Activated CD8-positive, alpha-beta T cell treated with anti-CD3 and anti-CD28 coated beads for 36 hours (primary cell): Measurements from ENCODE around the gene ADRA2C. TPM values are rescaled to one million over a fixed set of nuclear protein-coding genes. Genes with fewer than 3 reads are reported as not detected.

Experiments used
- ATAC-seq: fragments of 200-7000 bp; cut with Tn5 transposase; one replicate; pipeline ENCODE4 v1.10.0; 2021; ENCODE audit warnings: mild to moderate bottlenecking, moderate library complexity
- CTCF ChIA-PET: fragments of 350-600 bp; sonication (Branson Sonifier 250); formaldehyde crosslinking; loops from one replicate; lab custom pipeline; 2021; ENCODE audit warnings: antibody characterized with exemption; lab: Charles Lee
- POLR2A ChIA-PET: fragments of 350-600 bp; sonication (Branson Sonifier 250); formaldehyde crosslinking; loops from one replicate; lab custom pipeline; 2021; ENCODE audit warnings: antibody characterized with exemption; lab: Charles Lee
- DNase-seq: peaks from one replicate; pipeline ENCODE4 v3.0.0-alpha.2; 2020
- H3K27ac Mint-ChIP-seq: one replicate; pipeline ENCODE4 v1.8.0; 2021; ENCODE audit warnings: mild to moderate bottlenecking, mixed read lengths
- H3K27me3 Mint-ChIP-seq: one replicate; pipeline ENCODE4 v1.8.0; 2021; ENCODE audit warnings: mixed read lengths
- H3K36me3 Mint-ChIP-seq: one replicate; pipeline ENCODE4 v1.8.0; 2021; ENCODE audit warnings: low read depth, mixed read lengths
- H3K4me1 Mint-ChIP-seq: one replicate; pipeline ENCODE4 v1.8.0; 2021; ENCODE audit warnings: low read depth, mixed read lengths
- H3K4me3 Mint-ChIP-seq: one replicate; pipeline ENCODE4 v1.8.0; 2021; ENCODE audit warnings: mild to moderate bottlenecking, moderate library complexity, mixed read lengths
- H3K9me3 Mint-ChIP-seq: one replicate; pipeline ENCODE4 v1.8.0; 2021; ENCODE audit warnings: mixed read lengths
- intact Hi-C: fragments of 100-400 bp; cut with micrococcal nuclease; formaldehyde crosslinking; loops from one replicate; pipeline ENCODE4 v1.10.0; 2022
- total RNA-seq, 2 experiments: library from RNA; stranded (reverse); gene quantifications; one replicate each; pipeline ENCODE4 v1.2.3, GENCODE V29; 2021
- TF ChIP-seq, protein P1 (sequence below): fragments of 200-600 bp; IDR thresholded peaks from one replicate; pipeline ENCODE4 v1.8.0; 2022; ENCODE audit warnings: antibody characterized with exemption, mild to moderate bottlenecking

ADRA2C gene
- total RNA-seq, 2 experiments from 2014 or later, result 0.27 TPM; not detected in 1

DNA sequence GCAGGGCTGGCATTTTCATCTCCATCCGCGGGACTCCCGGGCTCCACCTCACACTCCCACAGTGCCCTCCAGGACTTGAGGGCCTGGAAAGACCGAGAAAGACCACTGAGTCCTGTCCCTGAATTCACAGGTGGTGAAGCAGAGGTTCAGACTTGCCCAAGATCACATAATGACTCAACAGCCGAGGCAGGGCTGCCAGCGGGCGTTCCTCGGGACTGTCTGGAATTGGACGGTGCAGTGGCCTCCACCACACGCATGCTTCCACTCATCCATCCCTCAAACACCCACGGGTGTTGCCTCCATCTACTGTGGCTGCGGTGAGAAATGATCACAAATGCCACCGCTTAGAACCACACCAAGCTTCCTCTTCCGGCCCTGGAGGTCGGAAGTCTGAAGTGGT is 6.9 kb upstream of the ADRA2C start:
- Mint-ChIP-seq H3K4me1 (peaks cover 2% of the 10 kb centered on the region), H3K36me3 (no peaks in the 10 kb centered on the region), H3K9me3 (no peaks in the 10 kb centered on the region), H3K27ac (no peak overlapping the region), H3K4me3 (no peak overlapping the region), H3K27me3 (peaks cover 4% of the 10 kb centered on the region)
- DNase-seq (no peak), ATAC-seq (no peak)
- CTCF ChIA-PET, result no interaction called here
- TF ChIP-seq, protein P1, sequence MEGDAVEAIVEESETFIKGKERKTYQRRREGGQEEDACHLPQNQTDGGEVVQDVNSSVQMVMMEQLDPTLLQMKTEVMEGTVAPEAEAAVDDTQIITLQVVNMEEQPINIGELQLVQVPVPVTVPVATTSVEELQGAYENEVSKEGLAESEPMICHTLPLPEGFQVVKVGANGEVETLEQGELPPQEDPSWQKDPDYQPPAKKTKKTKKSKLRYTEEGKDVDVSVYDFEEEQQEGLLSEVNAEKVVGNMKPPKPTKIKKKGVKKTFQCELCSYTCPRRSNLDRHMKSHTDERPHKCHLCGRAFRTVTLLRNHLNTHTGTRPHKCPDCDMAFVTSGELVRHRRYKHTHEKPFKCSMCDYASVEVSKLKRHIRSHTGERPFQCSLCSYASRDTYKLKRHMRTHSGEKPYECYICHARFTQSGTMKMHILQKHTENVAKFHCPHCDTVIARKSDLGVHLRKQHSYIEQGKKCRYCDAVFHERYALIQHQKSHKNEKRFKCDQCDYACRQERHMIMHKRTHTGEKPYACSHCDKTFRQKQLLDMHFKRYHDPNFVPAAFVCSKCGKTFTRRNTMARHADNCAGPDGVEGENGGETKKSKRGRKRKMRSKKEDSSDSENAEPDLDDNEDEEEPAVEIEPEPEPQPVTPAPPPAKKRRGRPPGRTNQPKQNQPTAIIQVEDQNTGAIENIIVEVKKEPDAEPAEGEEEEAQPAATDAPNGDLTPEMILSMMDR, result no peak
- intact Hi-C loops, result no loop called here
- POLR2A ChIA-PET, result no interaction called here

DNA sequence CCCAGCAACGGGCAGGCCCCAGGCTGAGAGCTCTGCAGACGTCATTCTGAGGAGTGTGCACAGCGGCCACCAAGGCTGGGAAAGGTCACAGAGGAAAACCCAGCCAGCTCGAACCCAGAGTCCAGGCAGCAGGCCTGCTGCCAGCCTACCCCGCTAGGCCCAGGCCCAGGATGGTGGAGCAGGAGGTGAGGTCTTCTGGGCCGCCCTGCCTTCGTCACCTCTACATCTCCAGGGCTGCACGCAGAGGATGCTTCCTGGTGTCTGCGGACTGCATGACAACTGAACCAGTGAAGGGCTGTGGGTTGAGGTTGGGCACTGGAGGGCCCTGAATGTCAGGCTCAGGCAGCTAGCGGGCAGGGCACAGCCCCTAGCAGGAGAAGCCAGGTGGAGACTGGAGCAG is 5.8 kb upstream of the ADRA2C start:
- ChIA-PET POLR2A (no interaction called here), CTCF (no interaction called here)
- Mint-ChIP-seq H3K4me1 (peaks cover 2% of the 10 kb centered on the region), H3K27ac (no peak overlapping the region), H3K9me3 (no peaks in the 10 kb centered on the region), H3K36me3 (no peaks in the 10 kb centered on the region), H3K4me3 (no peak overlapping the region), H3K27me3 (peaks cover 4% of the 10 kb centered on the region)
- intact Hi-C loops, result no loop called here
- TF ChIP-seq, protein P1, result no peak
- DNase-seq (no peak), ATAC-seq (no peak)

DNA sequence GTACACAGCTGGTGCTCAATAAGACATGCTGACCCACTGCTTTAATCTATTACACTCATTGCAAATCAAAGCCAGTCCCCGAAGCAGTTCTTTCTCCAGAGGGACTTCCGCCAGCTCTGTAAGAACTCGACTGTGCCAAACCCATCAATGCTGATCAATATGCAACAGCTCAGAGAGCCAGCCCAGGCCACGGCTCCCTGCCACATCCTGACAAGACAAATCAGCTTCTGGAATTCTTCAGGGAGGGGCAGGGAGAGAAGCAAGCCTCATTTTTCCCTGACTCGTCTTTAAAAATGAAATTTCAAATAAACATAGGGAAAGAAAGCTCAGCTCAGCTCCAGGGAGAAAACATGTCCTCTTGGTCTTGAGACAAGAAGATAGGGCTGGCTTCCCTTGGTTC is 5.3 kb upstream of the ADRA2C start:
- TF ChIP-seq, protein P1, result no peak
- ATAC-seq (no peak), DNase-seq (no peak)
- CTCF ChIA-PET, result no interaction called here
- Mint-ChIP-seq H3K27ac (no peak overlapping the region), H3K4me3 (no peak overlapping the region), H3K27me3 (peaks cover 4% of the 10 kb centered on the region), H3K9me3 (no peaks in the 10 kb centered on the region), H3K36me3 (no peaks in the 10 kb centered on the region), H3K4me1 (peaks cover 2% of the 10 kb centered on the region)
- POLR2A ChIA-PET, result no interaction called here
- intact Hi-C loops, result no loop called here

DNA sequence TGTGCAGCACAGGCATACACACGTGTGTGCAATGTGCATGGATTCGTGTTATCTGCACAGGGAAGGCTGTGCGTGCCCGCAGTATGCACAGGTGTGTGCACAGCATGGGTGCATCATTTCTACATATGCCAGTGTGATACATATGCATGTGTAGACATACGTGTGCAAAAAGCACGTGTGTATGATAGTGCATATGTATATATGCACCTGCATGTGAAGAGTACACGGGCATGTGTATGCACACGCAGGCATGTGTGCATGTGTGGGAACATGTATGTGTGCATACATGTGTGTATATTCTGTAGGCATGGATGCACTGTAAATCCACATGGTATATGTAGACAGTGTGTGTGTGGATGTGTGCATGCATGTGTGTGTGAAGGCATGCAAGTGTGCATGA is 3.9 kb upstream of the ADRA2C start:
- POLR2A ChIA-PET, result no interaction called here

DNA sequence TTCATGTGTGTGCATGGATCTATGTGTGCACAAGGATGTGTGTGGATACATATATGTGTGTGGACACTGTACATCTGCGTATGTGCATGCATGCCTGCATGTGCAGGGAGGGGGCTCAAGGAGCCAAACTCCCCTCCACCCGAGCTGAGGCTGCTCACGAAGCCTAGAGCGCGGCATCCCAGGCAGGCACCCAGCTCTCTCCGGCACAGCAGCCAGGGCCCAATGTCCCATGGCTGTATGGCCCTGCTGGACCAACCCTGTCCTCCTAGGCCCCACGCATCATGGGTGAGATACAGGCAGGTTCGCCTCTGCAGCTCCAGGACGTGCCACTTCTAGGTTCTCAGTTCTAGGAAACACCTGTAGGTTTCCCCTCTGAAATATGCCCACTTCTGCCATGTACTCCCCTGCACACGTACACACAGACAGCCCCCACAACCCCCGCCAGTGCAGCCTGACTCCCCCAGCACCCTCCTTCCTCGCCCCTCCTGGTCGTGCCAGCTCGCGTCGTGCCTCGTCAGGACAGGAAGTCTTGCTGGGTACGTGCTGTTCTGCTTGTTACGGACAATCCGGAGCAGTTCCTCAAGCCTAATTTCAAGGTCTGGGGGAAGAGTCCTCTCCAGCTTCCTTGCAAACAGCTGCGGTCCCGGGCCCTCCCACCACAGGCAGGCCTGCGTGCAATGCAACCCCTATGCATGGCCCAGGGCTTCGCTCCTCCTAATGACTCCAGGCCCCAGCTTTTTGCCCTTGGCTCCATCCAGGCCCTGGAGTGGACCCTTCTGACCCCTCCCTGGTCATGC is 3.2 kb upstream of the ADRA2C start:
- intact Hi-C loops, result no loop called here
- H3K27me3 Mint-ChIP-seq, result peaks cover 13% of the 10 kb centered on the region
- peak; percentile 14 for DNase-seq
- ChIA-PET CTCF (no interaction called here), POLR2A (no interaction called here)
- H3K4me1 Mint-ChIP-seq, result peaks cover 9% of the 10 kb centered on the region
- no peak overlapping the region for H3K27ac Mint-ChIP-seq
- H3K4me3 Mint-ChIP-seq, result no peak overlapping the region
- TF ChIP-seq, protein P1, result no peak
- H3K9me3 Mint-ChIP-seq, result no peaks in the 10 kb centered on the region
- ATAC-seq, result peak; percentile 42
- no peaks in the 10 kb centered on the region for H3K36me3 Mint-ChIP-seq

More for the DNA sequence above, 3.9 kb upstream of the ADRA2C start:
- CTCF ChIA-PET, result no interaction called here
- intact Hi-C loops, result no loop called here
- H3K36me3 Mint-ChIP-seq, result no peaks in the 10 kb centered on the region
- ATAC-seq, result no peak
- no peak overlapping the region for H3K4me3 Mint-ChIP-seq
- peaks cover 7% of the 10 kb centered on the region for H3K4me1 Mint-ChIP-seq
- no peak for DNase-seq
- no peak overlapping the region for H3K27ac Mint-ChIP-seq
- TF ChIP-seq, protein P1, result no peak
- H3K9me3 Mint-ChIP-seq, result no peaks in the 10 kb centered on the region
- peaks cover 10% of the 10 kb centered on the region for H3K27me3 Mint-ChIP-seq
